Measurements from ENCODE around the gene TUSC2.

- TF ChIP-seq CTCF (IDR thresholded peaks at IDR 0.05) (no peak), POLR2A (IDR thresholded peaks at IDR 0.05) (no peak)
Measured at GRCh38 chr3:50356553-50356952, 28.5 kb upstream of the TUSC2 start.

Data from testis (tissue), 2 donors.